Epithelial cell of prostate (primary cell): ENCODE results near the gene VSTM2A.

Experiments used
- DNase-seq: peaks from one replicate; pipeline ENCODE4 v3.0.0-alpha.2; 2011; ENCODE audit warnings: low read depth, low spot score
- H3K27ac ChIP-seq: fragments of 450-650 bp; 2 replicates; pipeline ENCODE4 v1.5.1; 2017; ENCODE audit warnings: mild to moderate bottlenecking

Gene VSTM2A

GRCh38 chr7:54591404-54592386 lies 49.5 kb downstream of the VSTM2A start:
- no peak for DNase-seq
- H3K27ac ChIP-seq: no peak overlapping the region

- H3K27ac ChIP-seq: no peak overlapping the region
- no peak for DNase-seq
These were observed 54.6 kb downstream of the VSTM2A start for GRCh38 chr7:54596747-54597146.

- no peak overlapping the region for H3K27ac ChIP-seq
These were observed 73.4 kb downstream of the VSTM2A start for GRCh38 chr7:54615537-54615936.

More at GRCh38 chr7:54615537-54615936, 73.4 kb downstream of the VSTM2A start:
- DNase-seq: peak; percentile 50
